ENCODE results near the gene THUMPD1.
"Not testable (repeated sequence)": the region's sequence is repeated elsewhere in the genome, so short reads cannot be mapped to it uniquely, and the experiment has no call there.

Gene THUMPD1

GRCh38 chr16:20741554-20742285 lies at the start of gene THUMPD1:
TSS of gene THUMPD1 (minus strand) at chr16:20741818. CDS start at chr16:20741739, 79 bp downstream.
- peak; percentile 97 to 99 for DNase-seq

GRCh38 chr16:20789130-20789529 lies 47.5 kb upstream of the THUMPD1 start:
- no peak for DNase-seq

GRCh38 chr16:20784204-20784603 lies 42.6 kb upstream of the THUMPD1 start:
- DNase-seq, result no peak

- DNase-seq, result no peak
These were observed 40.9 kb upstream of the THUMPD1 start for GRCh38 chr16:20782470-20782869.

- DNase-seq, result no peak
These were observed 40.1 kb upstream of the THUMPD1 start for GRCh38 chr16:20781697-20782096.

GRCh38 chr16:20774703-20775362 lies 33.2 kb upstream of the THUMPD1 start:
- peak; percentile 50 to 51 for DNase-seq

- DNase-seq, result no peak
These were observed 32.1 kb upstream of the THUMPD1 start for GRCh38 chr16:20773679-20774078.

- no peak for DNase-seq
These were observed 27.2 kb upstream of the THUMPD1 start for GRCh38 chr16:20768818-20769217.

GRCh38 chr16:20768121-20768520 lies 26.5 kb upstream of the THUMPD1 start:
- no peak for DNase-seq

- no peak for DNase-seq
These were observed 26.0 kb upstream of the THUMPD1 start for GRCh38 chr16:20767577-20767976.

GRCh38 chr16:20766294-20766693 lies 24.7 kb upstream of the THUMPD1 start:
- no peak for DNase-seq

GRCh38 chr16:20765732-20766131 lies 24.1 kb upstream of the THUMPD1 start:
- DNase-seq, result no peak

GRCh38 chr16:20764448-20764847 lies 22.8 kb upstream of the THUMPD1 start:
- DNase-seq, result not testable (repeated sequence)

- peak; percentile 51 to 52 for DNase-seq
These were observed 22.0 kb upstream of the THUMPD1 start, which contains the start of gene ACSM3 for GRCh38 chr16:20763461-20764232. TSS of gene ACSM3 (plus strand) at chr16:20764014. CDS start at chr16:20770035, 6,021 bp downstream.

- DNase-seq, result no peak
These were observed 20.9 kb upstream of the THUMPD1 start for GRCh38 chr16:20762404-20763123.

GRCh38 chr16:20761175-20761574 lies 19.6 kb upstream of the THUMPD1 start:
- no peak for DNase-seq

GRCh38 chr16:20760346-20760745 lies 18.7 kb upstream of the THUMPD1 start:
- DNase-seq, result no peak

- DNase-seq, result not testable (repeated sequence)
These were observed 14.2 kb upstream of the THUMPD1 start for GRCh38 chr16:20755799-20756198.

- DNase-seq, result no peak
These were observed 13.6 kb upstream of the THUMPD1 start for GRCh38 chr16:20755238-20755637.

GRCh38 chr16:20753727-20754126 lies 12.1 kb upstream of the THUMPD1 start:
- DNase-seq, result no peak

GRCh38 chr16:20750558-20750957 lies 8.9 kb upstream of the THUMPD1 start:
- DNase-seq, result no peak

- DNase-seq, result no peak
These were observed 7.9 kb upstream of the THUMPD1 start for GRCh38 chr16:20749474-20749873.

Data from activated CD4-positive, alpha-beta T cell treated with anti-CD3 and anti-CD28 coated beads, Interleukin-2, amount 50 U/mL, for 4 hours (primary cell).